Esophagus muscularis mucosa (tissue), 2 donors: ENCODE measurements around the gene JPH3.

ENCODE experiments used
- POLR2A ChIP-seq: fragments of 450-650 bp; IDR thresholded peaks from one replicate; pipeline ENCODE4 v1.6.1; 2017; ENCODE audit warnings: antibody characterized with exemption, moderate library complexity, mild to moderate bottlenecking, low read depth
- POLR2AphosphoS5 ChIP-seq, 2 donors: sonication (generic); formaldehyde crosslinking; IDR thresholded peaks; one replicate each; pipeline ENCODE4 v1.6.1; 2017; ENCODE audit warnings: antibody characterized with exemption in 2 of 2

- TF ChIP-seq POLR2A (no peak), POLR2AphosphoS5 (IDR thresholded peaks at IDR 0.05) (no peak)
Measured at GRCh38 chr16:87706278-87707000, 104.1 kb downstream of the JPH3 start.
